ENCODE data around the gene DCAF5.

Gene DCAF5

GRCh38 chr14:69055125-69055524 is 97.8 kb downstream of the DCAF5 start:
- DNase-seq (ENCODE audit: low read depth) = no peak
- in situ Hi-C loops (cut with HindIII; ENCODE audit: low sequenced_read_pairs) = no loop called here
- H3K4me3 ChIP-seq (ENCODE audit: low read depth, low read length) = no peak overlapping the region
- no peak for TF ChIP-seq CTCF (IDR thresholded peaks at IDR 0.05; ENCODE audit: low read depth, low read length, missing control alignments)

DNA sequence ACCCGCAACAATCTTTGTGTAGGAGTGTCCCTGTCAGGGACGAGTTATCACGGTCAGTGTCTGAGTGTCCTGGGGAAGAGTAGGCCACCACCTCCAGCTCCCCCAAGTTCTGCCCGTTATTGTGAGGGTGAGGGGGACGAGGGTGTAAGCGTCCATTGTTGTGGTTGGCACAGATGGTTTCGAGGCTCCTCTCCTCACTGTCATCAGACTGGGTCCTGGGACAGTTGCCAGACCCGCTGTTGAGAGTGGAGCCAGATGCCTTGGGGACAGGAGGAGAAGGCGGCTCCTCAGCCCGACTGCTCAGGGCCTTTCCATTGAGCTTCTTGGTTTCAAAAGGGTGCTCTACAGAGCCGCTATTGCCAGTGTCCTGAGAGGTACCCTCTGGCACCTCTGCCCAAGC is 98.9 kb downstream of the DCAF5 start:
- in situ Hi-C loops (cut with HindIII; ENCODE audit: low sequenced_read_pairs) = no loop called here
- TF ChIP-seq CTCF (IDR thresholded peaks at IDR 0.05; ENCODE audit: low read depth, low read length, missing control alignments) = no peak
- no peak overlapping the region for H3K4me3 ChIP-seq (ENCODE audit: low read depth, low read length)
- DNase-seq (ENCODE audit: low read depth) = no peak

- H3K4me3 ChIP-seq (ENCODE audit: low read depth, low read length) = no peak overlapping the region
- in situ Hi-C loops (cut with HindIII; ENCODE audit: low sequenced_read_pairs) = no loop called here
- no peak for DNase-seq (ENCODE audit: low read depth)
- no peak for TF ChIP-seq CTCF (IDR thresholded peaks at IDR 0.05; ENCODE audit: low read depth, low read length, missing control alignments)
These were observed 100.7 kb downstream of the DCAF5 start for GRCh38 chr14:69052181-69052601.

GRCh38 chr14:69050240-69051184 is 102.4 kb downstream of the DCAF5 start:
- DNase-seq (ENCODE audit: low read depth) = no peak
- no peak for TF ChIP-seq CTCF (IDR thresholded peaks at IDR 0.05; ENCODE audit: low read depth, low read length, missing control alignments)
- no peak overlapping the region for H3K4me3 ChIP-seq (ENCODE audit: low read depth, low read length)
- in situ Hi-C loops (cut with HindIII; ENCODE audit: low sequenced_read_pairs) = no loop called here

GRCh38 chr14:69049675-69050074 is 103.2 kb downstream of the DCAF5 start:
- in situ Hi-C loops (cut with HindIII; ENCODE audit: low sequenced_read_pairs) = loop anchor here (5.0 to 10.0 kb wide), 2 partner anchors 33 to 65 kb away; no protein-coding TSS in a partner anchor
- TF ChIP-seq CTCF (IDR thresholded peaks at IDR 0.05; ENCODE audit: low read depth, low read length, missing control alignments) = no peak
- no peak for DNase-seq (ENCODE audit: low read depth)

GRCh38 chr14:69048456-69048855 is 104.5 kb downstream of the DCAF5 start:
- no peak for DNase-seq (ENCODE audit: low read depth)
- no peak for TF ChIP-seq CTCF (IDR thresholded peaks at IDR 0.05; ENCODE audit: low read depth, low read length, missing control alignments)
- H3K4me3 ChIP-seq (ENCODE audit: low read depth, low read length) = no peak overlapping the region
- in situ Hi-C loops (cut with HindIII; ENCODE audit: low sequenced_read_pairs) = loop anchor here (5.0 to 10.0 kb wide), 2 partner anchors 34 to 64 kb away; no protein-coding TSS in a partner anchor

More at GRCh38 chr14:69049675-69050074, 103.2 kb downstream of the DCAF5 start:
- H3K4me3 ChIP-seq (ENCODE audit: low read depth, low read length) = no peak overlapping the region

All from astrocyte of the cerebellum (primary cell).